GM12875 (cell line): ENCODE data around the gene EIF4A3.

Experiments
- H3K4me3 ChIP-seq: one replicate; pipeline ENCODE4 v1.5.1; 2011; ENCODE audit warnings: low read depth, low read length, control low read depth
- TF ChIP-seq, protein P1 (sequence below): IDR thresholded peaks from 2 replicates; pipeline ENCODE4 v1.5.1; 2011; ENCODE audit warnings: low read depth, mild to moderate bottlenecking, control low read depth, inconsistent platforms, low read length, moderate library complexity, borderline replicate concordance; ENCODE audit not compliant: insufficient read depth

EIF4A3 gene

DNA sequence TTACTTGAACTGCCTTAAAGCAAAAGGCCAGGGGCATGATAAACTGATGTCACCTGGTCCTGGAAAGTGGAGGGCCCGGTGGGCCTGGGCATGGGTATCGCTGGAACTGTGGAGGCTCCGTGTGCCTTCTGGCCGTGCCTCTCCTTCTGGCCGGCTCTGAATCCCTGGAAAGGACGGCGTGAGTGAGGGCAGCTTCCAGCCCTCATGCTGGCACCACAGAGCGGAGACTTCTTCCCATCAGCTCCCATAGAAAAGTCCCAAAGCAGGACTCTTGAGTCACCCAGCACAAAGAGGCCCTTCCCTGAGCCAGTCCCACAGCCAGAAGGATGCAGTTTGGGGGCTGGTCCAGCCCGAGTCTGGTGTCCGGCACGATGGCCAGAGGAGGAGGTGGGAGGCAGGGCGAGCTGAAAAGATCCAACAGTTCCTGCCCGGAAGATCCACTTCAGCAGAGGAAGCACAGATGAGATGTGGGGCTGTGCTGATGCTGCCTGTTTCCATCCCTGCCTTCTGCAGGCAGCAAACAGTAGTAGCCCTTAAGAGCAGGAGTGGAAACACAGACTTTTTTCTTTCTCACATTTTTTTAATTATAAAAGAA lies 37.8 kb downstream of the EIF4A3 start:
- TF ChIP-seq, protein P1, sequence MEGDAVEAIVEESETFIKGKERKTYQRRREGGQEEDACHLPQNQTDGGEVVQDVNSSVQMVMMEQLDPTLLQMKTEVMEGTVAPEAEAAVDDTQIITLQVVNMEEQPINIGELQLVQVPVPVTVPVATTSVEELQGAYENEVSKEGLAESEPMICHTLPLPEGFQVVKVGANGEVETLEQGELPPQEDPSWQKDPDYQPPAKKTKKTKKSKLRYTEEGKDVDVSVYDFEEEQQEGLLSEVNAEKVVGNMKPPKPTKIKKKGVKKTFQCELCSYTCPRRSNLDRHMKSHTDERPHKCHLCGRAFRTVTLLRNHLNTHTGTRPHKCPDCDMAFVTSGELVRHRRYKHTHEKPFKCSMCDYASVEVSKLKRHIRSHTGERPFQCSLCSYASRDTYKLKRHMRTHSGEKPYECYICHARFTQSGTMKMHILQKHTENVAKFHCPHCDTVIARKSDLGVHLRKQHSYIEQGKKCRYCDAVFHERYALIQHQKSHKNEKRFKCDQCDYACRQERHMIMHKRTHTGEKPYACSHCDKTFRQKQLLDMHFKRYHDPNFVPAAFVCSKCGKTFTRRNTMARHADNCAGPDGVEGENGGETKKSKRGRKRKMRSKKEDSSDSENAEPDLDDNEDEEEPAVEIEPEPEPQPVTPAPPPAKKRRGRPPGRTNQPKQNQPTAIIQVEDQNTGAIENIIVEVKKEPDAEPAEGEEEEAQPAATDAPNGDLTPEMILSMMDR = no peak
- H3K4me3 ChIP-seq = no peak overlapping the region

DNA sequence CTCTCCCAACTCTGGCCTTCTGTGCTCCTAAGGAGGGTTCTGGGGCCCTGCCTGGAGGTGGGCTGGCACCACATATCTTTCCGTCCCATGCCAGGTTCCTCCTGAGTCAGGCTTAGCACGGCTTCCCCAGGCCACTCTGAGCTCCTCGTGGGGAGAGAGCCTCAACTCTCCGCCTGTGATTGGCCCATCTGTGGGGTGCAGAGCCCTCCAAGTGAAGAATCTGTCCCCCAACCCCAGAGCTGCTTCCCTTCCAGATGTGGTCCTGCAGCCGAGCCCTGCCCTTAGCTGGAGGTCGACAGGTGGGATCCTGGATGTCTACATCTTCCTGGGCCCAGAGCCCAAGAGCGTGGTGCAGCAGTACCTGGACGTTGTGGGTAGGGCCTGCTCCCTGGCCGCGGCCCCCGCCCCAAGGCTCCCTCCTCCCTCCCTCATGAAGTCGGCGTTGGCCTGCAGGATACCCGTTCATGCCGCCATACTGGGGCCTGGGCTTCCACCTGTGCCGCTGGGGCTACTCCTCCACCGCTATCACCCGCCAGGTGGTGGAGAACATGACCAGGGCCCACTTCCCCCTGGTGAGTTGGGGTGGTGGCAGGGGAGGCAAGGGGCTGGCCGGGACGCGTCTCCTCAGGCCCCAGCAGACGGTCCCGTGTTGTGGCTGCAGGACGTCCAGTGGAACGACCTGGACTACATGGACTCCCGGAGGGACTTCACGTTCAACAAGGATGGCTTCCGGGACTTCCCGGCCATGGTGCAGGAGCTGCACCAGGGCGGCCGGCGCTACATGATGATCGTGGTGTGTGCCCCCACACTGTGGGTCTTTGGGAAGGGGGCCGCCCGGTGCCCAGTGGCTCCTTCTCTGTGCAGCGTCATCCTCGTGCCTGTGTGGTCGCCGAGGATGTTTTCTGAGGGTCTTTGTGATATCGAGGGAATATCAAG lies 38.6 kb downstream of the EIF4A3 start:
- no peak overlapping the region for H3K4me3 ChIP-seq
- TF ChIP-seq, protein P1 = no peak

DNA sequence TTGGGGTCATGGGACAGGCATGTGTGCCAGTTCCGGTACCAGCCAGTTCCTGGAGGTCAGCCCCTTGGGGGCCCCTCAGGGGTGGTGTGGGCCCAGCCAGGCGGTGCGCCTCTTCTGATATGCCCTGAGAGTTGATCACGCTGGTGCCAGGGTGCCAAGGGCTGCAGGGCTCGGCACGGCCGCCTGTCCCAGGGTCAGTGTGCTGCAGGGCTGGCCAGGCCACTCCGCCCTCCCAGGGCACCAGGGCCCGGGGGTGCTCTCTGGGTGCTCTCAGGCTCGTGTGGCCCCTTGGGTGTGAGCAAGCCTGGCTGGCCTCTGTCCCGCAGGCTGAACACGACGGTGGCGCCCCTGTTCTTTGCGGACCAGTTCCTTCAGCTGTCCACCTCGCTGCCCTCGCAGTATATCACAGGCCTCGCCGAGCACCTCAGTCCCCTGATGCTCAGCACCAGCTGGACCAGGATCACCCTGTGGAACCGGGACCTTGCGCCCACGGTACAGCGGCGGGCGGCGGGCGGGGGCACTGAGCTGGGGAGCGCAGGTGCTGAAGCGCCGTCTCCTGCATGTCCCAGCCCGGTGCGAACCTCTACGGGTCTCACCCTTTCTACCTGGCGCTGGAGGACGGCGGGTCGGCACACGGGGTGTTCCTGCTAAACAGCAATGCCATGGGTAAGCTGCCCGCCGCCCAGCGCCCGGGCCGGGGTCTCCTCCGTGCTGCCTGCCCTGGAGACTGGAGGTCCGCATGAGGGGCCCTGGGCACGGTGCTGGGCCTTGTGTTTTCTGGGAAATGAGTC lies 39.5 kb downstream of the EIF4A3 start:
- H3K4me3 ChIP-seq = no peak overlapping the region
- TF ChIP-seq, protein P1 = no peak

DNA sequence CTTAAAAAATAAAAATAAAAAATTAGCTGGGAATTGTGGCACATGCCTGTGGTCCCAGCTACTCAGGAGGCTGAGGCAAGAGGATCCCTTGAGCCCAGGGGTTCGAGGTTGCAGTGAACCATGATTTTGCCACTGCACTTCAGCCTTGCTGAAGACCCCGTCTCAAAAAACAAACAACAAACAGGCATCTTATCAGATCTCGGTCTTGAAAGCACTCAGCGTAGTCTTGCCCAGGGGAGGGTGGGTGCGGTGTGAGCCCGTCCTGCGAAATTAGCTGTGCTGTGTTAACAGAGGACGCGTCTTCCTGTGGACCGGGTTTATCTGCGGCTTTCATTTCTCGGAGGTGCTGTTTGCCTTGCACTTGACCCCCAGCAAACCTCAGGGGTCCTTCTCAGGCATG lies 40.2 kb downstream of the EIF4A3 start:
- TF ChIP-seq, protein P1 = no peak

DNA sequence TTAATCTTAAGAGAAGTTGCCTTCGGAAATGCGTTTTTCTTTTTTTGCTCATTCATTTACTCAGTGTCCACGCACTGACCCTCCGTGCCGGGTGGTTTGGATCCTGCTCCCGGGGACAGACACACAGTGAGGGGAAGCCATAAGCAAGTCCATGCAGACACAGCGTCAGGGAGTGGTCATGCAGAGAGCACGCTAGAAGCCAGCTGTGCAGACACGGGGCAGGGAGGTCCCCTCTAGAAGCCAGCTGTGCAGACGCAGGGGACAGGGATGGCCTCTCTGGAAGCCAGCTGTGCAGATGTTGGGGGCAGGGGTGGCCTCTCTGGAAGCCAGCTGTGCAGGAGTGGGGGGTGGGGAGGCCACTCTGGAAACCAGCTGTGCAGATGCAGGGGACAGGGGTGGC lies 40.8 kb downstream of the EIF4A3 start:
- TF ChIP-seq, protein P1 = no peak
- H3K4me3 ChIP-seq = no peak overlapping the region

More for the DNA sequence above, 40.2 kb downstream of the EIF4A3 start:
- no peak overlapping the region for H3K4me3 ChIP-seq

DNA sequence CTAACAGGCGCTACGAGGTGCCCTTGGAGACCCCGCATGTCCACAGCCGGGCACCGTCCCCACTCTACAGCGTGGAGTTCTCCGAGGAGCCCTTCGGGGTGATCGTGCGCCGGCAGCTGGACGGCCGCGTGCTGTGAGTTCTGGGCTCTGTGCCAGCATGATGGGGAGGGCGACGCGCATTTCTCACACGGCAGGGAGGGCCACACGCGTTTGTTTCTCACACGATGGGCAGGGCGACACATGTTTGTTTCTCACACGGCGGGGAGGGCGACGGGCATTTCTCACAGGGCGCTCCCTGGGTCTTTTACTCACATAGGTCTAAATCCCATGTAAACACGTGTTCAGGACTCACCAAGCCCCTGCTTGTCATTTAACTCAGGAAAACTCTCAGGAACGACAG lies 41.2 kb downstream of the EIF4A3 start:
- no peak overlapping the region for H3K4me3 ChIP-seq
- TF ChIP-seq, protein P1 = no peak
